Activated naive CD8-positive, alpha-beta T cell treated with anti-CD3 and anti-CD28 coated beads, Interleukin-2, amount 10 ng/mL, durations not matched to agents 7 days and 5 days (primary cell): Measurements from ENCODE around the gene EPS8L2. TPM values are rescaled to one million over a fixed set of nuclear protein-coding genes. Genes with fewer than 3 reads are reported as not detected.

ENCODE experiments used
- ATAC-seq: fragments of 150-1000 bp; cut with Tn5 transposase; one replicate; pipeline ENCODE4 v1.10.0; 2021; ENCODE audit warnings: low read depth, moderate library complexity
- POLR2A ChIA-PET: fragments of 350-600 bp; sonication (Branson Sonifier 250); formaldehyde crosslinking; loops from one replicate; lab custom pipeline; 2021; ENCODE audit warnings: antibody characterized with exemption; lab: Charles Lee
- DNase-seq: peaks from one replicate; pipeline ENCODE4 v3.0.0; 2021
- H3K27ac Mint-ChIP-seq: one replicate; pipeline ENCODE4 v1.8.0; 2022; ENCODE audit warnings: mild to moderate bottlenecking, mixed read lengths
- H3K27me3 Mint-ChIP-seq: one replicate; pipeline ENCODE4 v1.8.0; 2022; ENCODE audit warnings: mild to moderate bottlenecking, moderate library complexity, mixed read lengths
- H3K36me3 Mint-ChIP-seq: one replicate; pipeline ENCODE4 v1.8.0; 2021; ENCODE audit warnings: mild to moderate bottlenecking, mixed read lengths
- H3K4me1 Mint-ChIP-seq: one replicate; pipeline ENCODE4 v1.8.0; 2021; ENCODE audit warnings: mixed read lengths
- H3K4me3 Mint-ChIP-seq: one replicate; pipeline ENCODE4 v1.8.0; 2022; ENCODE audit warnings: mild to moderate bottlenecking, moderate library complexity, mixed read lengths
- H3K9me3 Mint-ChIP-seq: one replicate; pipeline ENCODE4 v1.8.0; 2021; ENCODE audit warnings: mixed read lengths
- total RNA-seq, 2 experiments: library from RNA; stranded (reverse); gene quantifications; one replicate each; pipeline ENCODE4 v1.2.3, GENCODE V29; 2021

EPS8L2 gene
- total RNA-seq, 2 experiments from 2014 or later: 19.0 to 24.5 TPM

GRCh38 chr11:714436-714835 is 8.4 kb downstream of the EPS8L2 start:
- ATAC-seq (no peak), DNase-seq (no peak)
- POLR2A ChIA-PET: interaction anchor here (0.7 kb wide), 1 partner anchor 8 kb away, joined by 4 read pairs; no protein-coding TSS in a partner anchor
- H3K36me3 Mint-ChIP-seq: peaks cover 2% of the 10 kb centered on the region
- peaks cover 10% of the 10 kb centered on the region for H3K4me1 Mint-ChIP-seq
- peaks cover 17% of the 10 kb centered on the region for H3K27me3 Mint-ChIP-seq
- no peak overlapping the region for H3K4me3 Mint-ChIP-seq
- H3K27ac Mint-ChIP-seq: no peak overlapping the region
- peaks cover 5% of the 10 kb centered on the region for H3K9me3 Mint-ChIP-seq

- H3K27me3 Mint-ChIP-seq: peaks cover 25% of the 10 kb centered on the region
- H3K36me3 Mint-ChIP-seq: peaks cover 2% of the 10 kb centered on the region
- peaks cover 5% of the 10 kb centered on the region for H3K9me3 Mint-ChIP-seq
- H3K4me1 Mint-ChIP-seq: peaks cover 11% of the 10 kb centered on the region
- peak overlapping the region; percentile 51 for H3K4me3 Mint-ChIP-seq
- ATAC-seq (no peak), DNase-seq (no peak)
- H3K27ac Mint-ChIP-seq: no peak overlapping the region
- POLR2A ChIA-PET: interaction anchor here (0.8 to 5.5 kb wide), 3 partner anchors 24 to 164 kb away, joined by 3 to 26 read pairs (median 7); partner anchors contain the start of genes DEAF1, LMNTD2 and TMEM80
These were observed 13.4 kb downstream of the EPS8L2 start for GRCh38 chr11:719214-720016.

- peaks cover 12% of the 10 kb centered on the region for H3K4me1 Mint-ChIP-seq
- H3K4me3 Mint-ChIP-seq: peak overlapping the region; percentile 51
- H3K27me3 Mint-ChIP-seq: peaks cover 24% of the 10 kb centered on the region
- H3K27ac Mint-ChIP-seq: no peak overlapping the region
- DNase-seq (no peak), ATAC-seq (no peak)
- H3K9me3 Mint-ChIP-seq: peaks cover 2% of the 10 kb centered on the region
- no peaks in the 10 kb centered on the region for H3K36me3 Mint-ChIP-seq
- POLR2A ChIA-PET: interaction anchor here (0.8 to 5.5 kb wide), 4 partner anchors 25 to 185 kb away, joined by 3 to 26 read pairs (median 6); partner anchors contain the start of genes DEAF1, HRAS, LMNTD2 and TMEM80
These were observed 14.1 kb downstream of the EPS8L2 start for GRCh38 chr11:720017-720641.

- Mint-ChIP-seq H3K4me3 (peak overlapping the region; percentile 49), H3K36me3 (no peaks in the 10 kb centered on the region), H3K27me3 (peaks cover 22% of the 10 kb centered on the region), H3K27ac (no peak overlapping the region), H3K9me3 (no peaks in the 10 kb centered on the region), H3K4me1 (peaks cover 12% of the 10 kb centered on the region)
- POLR2A ChIA-PET: interaction anchor here (1.5 to 5.5 kb wide), 4 partner anchors 25 to 185 kb away, joined by 3 to 26 read pairs (median 6); partner anchors contain the start of genes DEAF1, HRAS, PHRF1 and TMEM80
- DNase-seq (peak; percentile 73), ATAC-seq (peak; percentile 68)
These were observed 14.7 kb downstream of the EPS8L2 start for GRCh38 chr11:720642-721246.

GRCh38 chr11:721247-721740 is 15.3 kb downstream of the EPS8L2 start:
- DNase-seq: no peak
- Mint-ChIP-seq H3K27ac (no peak overlapping the region), H3K36me3 (no peaks in the 10 kb centered on the region), H3K4me1 (peaks cover 12% of the 10 kb centered on the region), H3K27me3 (peaks cover 20% of the 10 kb centered on the region), H3K9me3 (no peaks in the 10 kb centered on the region), H3K4me3 (peak overlapping the region; percentile 49)
- POLR2A ChIA-PET: interaction anchor here (1.1 to 5.5 kb wide), 6 partner anchors 14 to 186 kb away, joined by 3 to 26 read pairs (median 6); partner anchors contain the start of genes DEAF1, HRAS, PHRF1 and TMEM80
- no peak for ATAC-seq

- peak; percentile 71 for DNase-seq
- POLR2A ChIA-PET: interaction anchor here (0.9 to 5.5 kb wide), 7 partner anchors 15 to 186 kb away, joined by 3 to 26 read pairs (median 3); partner anchors contain the start of genes DEAF1, HRAS, IRF7 and LRRC56
These were observed 15.8 kb downstream of the EPS8L2 start for GRCh38 chr11:721741-722345.

GRCh38 chr11:722346-722811 is 16.3 kb downstream of the EPS8L2 start:
- DNase-seq: no peak
- Mint-ChIP-seq H3K4me3 (peak overlapping the region; percentile 30), H3K4me1 (peaks cover 14% of the 10 kb centered on the region), H3K27ac (no peak overlapping the region), H3K9me3 (no peaks in the 10 kb centered on the region), H3K27me3 (peaks cover 18% of the 10 kb centered on the region), H3K36me3 (no peaks in the 10 kb centered on the region)
- POLR2A ChIA-PET: interaction anchor here (0.9 to 5.5 kb wide), 6 partner anchors 16 to 185 kb away, joined by 3 to 26 read pairs (median 3); partner anchors contain the start of genes DEAF1, IRF7, LRRC56 and PHRF1
- no peak for ATAC-seq

More at GRCh38 chr11:721741-722345, 15.8 kb downstream of the EPS8L2 start:
- peaks cover 18% of the 10 kb centered on the region for H3K27me3 Mint-ChIP-seq
- no peaks in the 10 kb centered on the region for H3K36me3 Mint-ChIP-seq
- H3K27ac Mint-ChIP-seq: no peak overlapping the region
- peak overlapping the region; percentile 49 for H3K4me3 Mint-ChIP-seq
- H3K4me1 Mint-ChIP-seq: peaks cover 14% of the 10 kb centered on the region
- no peaks in the 10 kb centered on the region for H3K9me3 Mint-ChIP-seq
- peak; percentile 41 for ATAC-seq

- Mint-ChIP-seq H3K36me3 (no peaks in the 10 kb centered on the region), H3K4me3 (peak overlapping the region; percentile 76), H3K4me1 (peaks cover 14% of the 10 kb centered on the region), H3K27me3 (peaks cover 18% of the 10 kb centered on the region), H3K9me3 (no peaks in the 10 kb centered on the region), H3K27ac (peak overlapping the region; percentile 78)
- no peak for DNase-seq
- ATAC-seq: peak; percentile 24
- POLR2A ChIA-PET: interaction anchor here (1.4 to 5.5 kb wide), 3 partner anchors 27 to 168 kb away, joined by 3 to 26 read pairs (median 24); partner anchors contain the start of genes DEAF1 and TMEM80
These were observed 17.3 kb downstream of the EPS8L2 start for GRCh38 chr11:723120-723883.

GRCh38 chr11:724049-724777 is 18.2 kb downstream of the EPS8L2 start:
- Mint-ChIP-seq H3K27ac (no peak overlapping the region), H3K4me1 (peaks cover 14% of the 10 kb centered on the region), H3K4me3 (no peak overlapping the region), H3K36me3 (no peaks in the 10 kb centered on the region), H3K9me3 (no peaks in the 10 kb centered on the region), H3K27me3 (peaks cover 16% of the 10 kb centered on the region)
- no peak for ATAC-seq
- POLR2A ChIA-PET: interaction anchor here (1.4 to 5.5 kb wide), 5 partner anchors 28 to 189 kb away, joined by 3 to 26 read pairs (median 10); partner anchors contain the start of genes DEAF1, HRAS and TMEM80
- DNase-seq: no peak

GRCh38 chr11:724778-725386 is 18.9 kb downstream of the EPS8L2 start:
- DNase-seq: no peak
- Mint-ChIP-seq H3K4me3 (peak overlapping the region; percentile 79), H3K4me1 (peaks cover 14% of the 10 kb centered on the region), H3K27ac (peak overlapping the region; percentile 73), H3K36me3 (no peaks in the 10 kb centered on the region), H3K27me3 (peaks cover 11% of the 10 kb centered on the region), H3K9me3 (no peaks in the 10 kb centered on the region)
- no peak for ATAC-seq
- POLR2A ChIA-PET: interaction anchor here (1.2 to 5.5 kb wide), 10 partner anchors 22 to 283 kb away, joined by 3 to 26 read pairs (median 8); partner anchors contain the start of genes ANO9, DEAF1, HRAS and LMNTD2
